ENCODE data around the gene SENP5.
"Not testable (repeated sequence)": the region's sequence is repeated elsewhere in the genome, so short reads cannot be mapped to it uniquely, and the experiment has no call there.

Gene SENP5

GRCh38 chr3:196942915-196943277 is 75.2 kb downstream of the SENP5 start:
- TF ChIP-seq, protein P1, sequence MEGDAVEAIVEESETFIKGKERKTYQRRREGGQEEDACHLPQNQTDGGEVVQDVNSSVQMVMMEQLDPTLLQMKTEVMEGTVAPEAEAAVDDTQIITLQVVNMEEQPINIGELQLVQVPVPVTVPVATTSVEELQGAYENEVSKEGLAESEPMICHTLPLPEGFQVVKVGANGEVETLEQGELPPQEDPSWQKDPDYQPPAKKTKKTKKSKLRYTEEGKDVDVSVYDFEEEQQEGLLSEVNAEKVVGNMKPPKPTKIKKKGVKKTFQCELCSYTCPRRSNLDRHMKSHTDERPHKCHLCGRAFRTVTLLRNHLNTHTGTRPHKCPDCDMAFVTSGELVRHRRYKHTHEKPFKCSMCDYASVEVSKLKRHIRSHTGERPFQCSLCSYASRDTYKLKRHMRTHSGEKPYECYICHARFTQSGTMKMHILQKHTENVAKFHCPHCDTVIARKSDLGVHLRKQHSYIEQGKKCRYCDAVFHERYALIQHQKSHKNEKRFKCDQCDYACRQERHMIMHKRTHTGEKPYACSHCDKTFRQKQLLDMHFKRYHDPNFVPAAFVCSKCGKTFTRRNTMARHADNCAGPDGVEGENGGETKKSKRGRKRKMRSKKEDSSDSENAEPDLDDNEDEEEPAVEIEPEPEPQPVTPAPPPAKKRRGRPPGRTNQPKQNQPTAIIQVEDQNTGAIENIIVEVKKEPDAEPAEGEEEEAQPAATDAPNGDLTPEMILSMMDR (IDR thresholded peaks at IDR 0.05; ENCODE audit: low read depth, low read length) = no peak
- H3K4me3 ChIP-seq (replicated peaks in 1 of 2; ENCODE audit: low read depth in 2 of 2, low read length in 2 of 2) = peak overlapping the region; percentile 98 to 99
- DNase-seq (ENCODE audit: low read depth in 2 of 2) = peak; percentile 21 to 51

- not testable (repeated sequence) for H3K4me3 ChIP-seq (replicated peaks in 1 of 2; ENCODE audit: low read depth in 2 of 2, low read length in 2 of 2); DNase-seq (ENCODE audit: low read depth in 2 of 2)
These were observed 76.5 kb downstream of the SENP5 start for GRCh38 chr3:196944037-196944790.

GRCh38 chr3:196947136-196947859 is 79.6 kb downstream of the SENP5 start:
- TF ChIP-seq, protein P1 (IDR thresholded peaks at IDR 0.05; ENCODE audit: low read depth, low read length) = peak; percentile 27
- DNase-seq (ENCODE audit: low read depth in 2 of 2) = no peak

DNA sequence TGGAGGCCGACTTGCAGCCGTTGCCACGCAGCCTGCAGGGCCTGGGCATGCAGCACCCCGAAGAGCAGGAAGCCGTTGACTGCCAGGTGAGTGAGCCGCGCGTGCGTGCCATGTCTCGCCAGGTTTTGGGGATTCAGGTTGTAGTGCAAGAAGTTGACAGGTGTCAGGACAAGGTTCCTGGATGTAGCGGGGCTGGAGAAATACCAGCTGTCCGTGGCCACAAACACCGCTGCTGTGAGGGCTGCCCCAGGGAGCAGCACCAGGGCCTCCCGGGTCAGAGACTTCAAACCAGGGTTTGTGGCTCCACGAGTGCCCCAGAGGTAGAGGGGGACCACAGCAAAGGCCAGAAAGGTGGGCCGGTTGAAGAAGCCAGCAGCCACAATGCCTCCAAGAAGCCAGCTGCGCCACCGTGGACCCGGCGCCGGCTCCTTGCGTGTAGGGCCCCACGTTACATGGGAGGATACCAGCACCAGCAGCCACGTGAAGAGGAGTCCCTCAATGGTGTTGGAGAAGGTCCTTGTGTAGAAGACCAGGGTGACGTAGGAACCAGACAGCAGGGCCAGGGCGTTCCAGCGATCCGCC is 80.2 kb downstream of the SENP5 start:
- no peak for DNase-seq (ENCODE audit: low read depth in 2 of 2)
- H3K4me3 ChIP-seq (replicated peaks in 1 of 2; ENCODE audit: low read depth in 2 of 2, low read length in 2 of 2) = no peak overlapping the region
- TF ChIP-seq, protein P1 (IDR thresholded peaks at IDR 0.05; ENCODE audit: low read depth, low read length) = no peak

More at GRCh38 chr3:196947136-196947859, 79.6 kb downstream of the SENP5 start:
- H3K4me3 ChIP-seq (replicated peaks in 1 of 2; ENCODE audit: low read depth in 2 of 2, low read length in 2 of 2) = no peak overlapping the region

- TF ChIP-seq, protein P1 (IDR thresholded peaks at IDR 0.05; ENCODE audit: low read depth, low read length) = no peak
These were observed 80.9 kb downstream of the SENP5 start for GRCh38 chr3:196948442-196949284.

DNA sequence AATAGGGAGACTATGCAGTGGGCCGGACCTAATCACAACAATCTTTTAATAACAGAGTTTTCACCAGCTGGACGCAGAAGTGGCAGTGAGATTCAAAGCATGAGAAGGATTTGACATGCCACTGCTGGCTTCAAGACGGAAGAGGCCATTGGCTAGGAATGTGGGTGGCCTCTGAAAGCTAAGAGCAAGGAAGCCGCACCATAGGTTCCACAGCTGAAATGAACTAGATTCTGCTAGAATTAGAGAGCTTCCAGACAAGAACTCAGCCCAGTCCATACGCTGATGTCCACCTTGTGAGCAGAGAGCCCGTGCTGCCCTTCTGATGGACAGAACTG is 81.5 kb downstream of the SENP5 start:
- no peak overlapping the region for H3K4me3 ChIP-seq (replicated peaks in 1 of 2; ENCODE audit: low read depth in 2 of 2, low read length in 2 of 2)
- DNase-seq (ENCODE audit: low read depth in 2 of 2) = peak in 1 of 2 donors; percentile 11
- TF ChIP-seq, protein P1 (IDR thresholded peaks at IDR 0.05; ENCODE audit: low read depth, low read length) = no peak

More at GRCh38 chr3:196948442-196949284, 80.9 kb downstream of the SENP5 start:
- no peak overlapping the region for H3K4me3 ChIP-seq (replicated peaks in 1 of 2; ENCODE audit: low read depth in 2 of 2, low read length in 2 of 2)
- DNase-seq (ENCODE audit: low read depth in 2 of 2) = peak in 1 of 2 donors; percentile 16
